H1 (cell line): ENCODE results near the gene TSPEAR. TPM values are rescaled to one million over a fixed set of nuclear protein-coding genes. Genes with fewer than 3 reads are reported as not detected.

ENCODE experiments used
- CTCF ChIA-PET: fragments of 300-600 bp; sonication (Branson Sonifier 250); formaldehyde crosslinking; loops from one replicate; lab custom pipeline; 2021; ENCODE audit not compliant: partially characterized antibody; lab: Charles Lee
- POLR2A ChIA-PET: fragments of 300-600 bp; sonication (Branson Sonifier 250); formaldehyde crosslinking; loops from one replicate; lab custom pipeline; 2021; ENCODE audit warnings: inconsistent platforms; ENCODE audit not compliant: partially characterized antibody; lab: Charles Lee
- DNase-seq, 2 experiments: peaks; one replicate each; pipeline versions ENCODE4 v3.0.0 to v3.0.0-alpha.2; 2010 to 2022; ENCODE audit warnings: low spot score in 2 of 2, low read depth in 1 of 2, mixed read lengths in 1 of 2
- FAIRE-seq: peaks from 2 replicates; lab custom pipeline; 2011; peaks lifted over from hg19 to GRCh38; lab: Jason Lieb, UNC
- H2AFZ ChIP-seq: 2 replicates; pipeline ENCODE4 v1.8.1; 2012; ENCODE audit warnings: low read length, inconsistent platforms
- H2AK5ac ChIP-seq: 2 replicates; pipeline ENCODE4 v1.6.1; 2013; ENCODE audit warnings: low read depth, low read length
- H2BK120ac ChIP-seq: replicated peaks from 2 replicates; pipeline ENCODE3; 2013; ENCODE audit warnings: low read depth, low read length, inconsistent platforms
- H2BK12ac ChIP-seq: 2 replicates; pipeline ENCODE4 v1.6.1; 2013; ENCODE audit warnings: low read depth, low read length
- H2BK15ac ChIP-seq: 2 replicates; pipeline ENCODE4 v1.6.1; 2013; ENCODE audit warnings: low read length
- H2BK20ac ChIP-seq: 2 replicates; pipeline ENCODE4 v1.6.1; 2013; ENCODE audit warnings: low read length
- H2BK5ac ChIP-seq: 2 replicates; pipeline ENCODE4 v1.6.1; 2013; ENCODE audit warnings: low read depth, low read length
- H3K14ac ChIP-seq: 2 replicates; pipeline ENCODE4 v1.6.1; 2013; ENCODE audit warnings: inconsistent platforms; ENCODE audit not compliant: insufficient read length
- H3K18ac ChIP-seq: 2 replicates; pipeline ENCODE4 v1.6.1; 2013; ENCODE audit warnings: low read length; ENCODE audit errors: extremely low read depth
- H3K23ac ChIP-seq: 2 replicates; pipeline ENCODE4 v1.6.1; 2013; ENCODE audit warnings: inconsistent platforms; ENCODE audit not compliant: insufficient read length
- H3K23me2 ChIP-seq: 2 replicates; pipeline ENCODE4 v1.6.1; 2013; ENCODE audit warnings: low read depth, low read length
- H3K27ac ChIP-seq: 2 replicates; pipeline ENCODE4 v1.6.1; 2011; ENCODE audit warnings: low read depth, low read length, inconsistent platforms
- H3K27me3 ChIP-seq, 4 experiments: replicated peaks in 1 of 4; 1 replicate in 1 of 4; 2 replicates in 3 of 4; pipeline versions ENCODE4 v1.6.1 to v1.8.1; 2011 to 2013; ENCODE audit warnings: low read length in 3 of 4, mild to moderate bottlenecking in 3 of 4, inconsistent platforms in 2 of 4, mixed read lengths in 2 of 4, moderate library complexity in 1 of 4; ENCODE audit not compliant: control insufficient read depth in 3 of 4, insufficient read depth in 3 of 4; ENCODE audit errors: extremely low read depth in 1 of 4
- H3K36me3 ChIP-seq, 4 experiments: 2 replicates each; pipeline versions ENCODE4 v1.6.1 to v1.8.1; 2011 to 2013; ENCODE audit warnings: mild to moderate bottlenecking in 4 of 4, low read length in 3 of 4, moderate library complexity in 2 of 4, control low read depth in 1 of 4, inconsistent platforms in 1 of 4; ENCODE audit not compliant: insufficient read depth in 4 of 4, control insufficient read depth in 2 of 4
- H3K4ac ChIP-seq: replicated peaks from 2 replicates; pipeline ENCODE3; 2013; ENCODE audit warnings: low read length, low read depth, mixed read lengths, inconsistent platforms; ENCODE audit not compliant: insufficient read length
- H3K4me1 ChIP-seq, 4 experiments: replicated peaks in 1 of 4; 1 replicate in 1 of 4; 2 replicates in 3 of 4; pipeline versions ENCODE4 v1.6.1 to v1.8.1; 2011 to 2013; ENCODE audit warnings: low read length in 3 of 4, inconsistent platforms in 2 of 4, mixed read lengths in 1 of 4; ENCODE audit not compliant: insufficient read depth in 4 of 4, control insufficient read depth in 3 of 4
- H3K4me2 ChIP-seq, 2 experiments: 2 replicates each; pipeline versions ENCODE4 v1.6.1 to v1.8.1; 2011 to 2013; ENCODE audit warnings: low read depth in 2 of 2, low read length in 2 of 2, control low read depth in 1 of 2, inconsistent platforms in 1 of 2, mild to moderate bottlenecking in 1 of 2; ENCODE audit not compliant: insufficient read depth in 1 of 2
- H3K4me3 ChIP-seq, 4 experiments: fragments of 200-600, 300-600 bp in 1 of 4; sonication (generic), shearing (Covaris generic), sonication (Bioruptor Twin) in 1 of 4; 2 replicates each; pipeline versions ENCODE4 v1.5.1 to v1.8.1; 2011 to 2016; ENCODE audit warnings: low read length in 4 of 4, low read depth in 3 of 4, control low read depth in 2 of 4, inconsistent platforms in 2 of 4, mild to moderate bottlenecking in 2 of 4, mixed read lengths in 1 of 4, moderate library complexity in 1 of 4; ENCODE audit not compliant: insufficient read depth in 2 of 4; ENCODE audit errors: extremely low read depth in 1 of 4
- H3K56ac ChIP-seq: replicated peaks from 2 replicates; pipeline ENCODE3; 2013; ENCODE audit warnings: low read depth, mild to moderate bottlenecking, mixed read lengths, low read length, inconsistent platforms; ENCODE audit not compliant: insufficient read length
- H3K79me1 ChIP-seq: 2 replicates; pipeline ENCODE4 v1.6.1; 2013; ENCODE audit warnings: low read depth, low read length, control low read depth
- H3K79me2 ChIP-seq, 2 experiments: 2 replicates each; pipeline versions ENCODE4 v1.6.1 to v1.8.1; 2012 to 2013; ENCODE audit warnings: low read length in 2 of 2, mild to moderate bottlenecking in 2 of 2, inconsistent platforms in 1 of 2; ENCODE audit not compliant: insufficient read depth in 2 of 2, control insufficient read depth in 1 of 2
- H3K9ac ChIP-seq, 4 experiments: replicated peaks in 1 of 4; 1 replicate in 1 of 4; 2 replicates in 3 of 4; pipeline versions ENCODE4 v1.6.1 to v1.8.1; 2011 to 2013; ENCODE audit warnings: low read depth in 3 of 4, low read length in 3 of 4, control low read depth in 2 of 4, mild to moderate bottlenecking in 2 of 4, moderate library complexity in 2 of 4, inconsistent platforms in 1 of 4; ENCODE audit errors: extremely low read depth in 1 of 4
- H3K9me3 ChIP-seq, 2 experiments: 2 replicates each; pipeline versions ENCODE4 v1.6.1 to v1.8.1; 2012 to 2013; ENCODE audit warnings: mild to moderate bottlenecking in 2 of 2, moderate library complexity in 2 of 2, control low read depth in 1 of 2, inconsistent platforms in 1 of 2, low read depth in 1 of 2, low read length in 1 of 2, mixed read lengths in 1 of 2; ENCODE audit not compliant: insufficient read depth in 2 of 2
- H4K20me1 ChIP-seq, 2 experiments: replicated peaks in 1 of 2; 2 replicates each; pipeline versions ENCODE3 to v1.8.1; 2011 to 2013; ENCODE audit warnings: inconsistent platforms in 2 of 2, low read length in 2 of 2, mild to moderate bottlenecking in 1 of 2; ENCODE audit not compliant: insufficient read depth in 2 of 2, control insufficient read depth in 1 of 2
- H4K5ac ChIP-seq: 2 replicates; pipeline ENCODE4 v1.6.1; 2013; ENCODE audit warnings: low read length, low read depth, mixed read lengths, inconsistent platforms; ENCODE audit not compliant: insufficient read length
- H4K8ac ChIP-seq: 2 replicates; pipeline ENCODE4 v1.8.0; 2013; ENCODE audit warnings: mild to moderate bottlenecking, moderate library complexity, low read length, inconsistent platforms; ENCODE audit not compliant: insufficient read depth; ENCODE audit errors: extremely low read depth
- H4K91ac ChIP-seq: replicated peaks from 2 replicates; pipeline ENCODE3; 2013; ENCODE audit warnings: low read length, mixed read lengths, inconsistent platforms; ENCODE audit not compliant: insufficient read length
- CEBPB ChIP-seq: IDR thresholded peaks from 2 replicates; pipeline ENCODE4 v1.6.1; 2012; ENCODE audit warnings: low read depth, low read length
- POLR2AphosphoS5 ChIP-seq: IDR thresholded peaks from 2 replicates; pipeline ENCODE4 v1.6.1; 2011; ENCODE audit warnings: low read depth, low read length
- ZNF274 ChIP-seq: IDR thresholded peaks from 2 replicates; pipeline ENCODE4 v1.7.0; 2012; ENCODE audit warnings: low read length, borderline replicate concordance; ENCODE audit errors: extremely low read depth
- WGBS, 2 experiments: shearing (Covaris generic) in 1 of 2; methylation state at CpG; one replicate each; pipeline versions ENCODE4 v1.1.6 to v1.1.7; 2013 to 2015; ENCODE audit warnings: low lambda C conversion rate in 2 of 2, mixed read lengths in 2 of 2, inconsistent platforms in 1 of 2, low coverage in 1 of 2, missing lambda C conversion rate in 1 of 2; ENCODE audit not compliant: insufficient replicate concordance in 2 of 2, insufficient coverage in 1 of 2, insufficient read length in 1 of 2; ENCODE audit errors: extremely low coverage in 1 of 2, missing lambda C conversion rate in 1 of 2; 5-methylcytosine and 5-hydroxymethylcytosine counted together
- polyA plus RNA-seq, 7 experiments: library from polyadenylated mRNA; depleted of rRNA in 3 of 7; stranded (reverse) in 5 of 7; unstranded in 2 of 7; fragments of >200 nt in 5 of 7; fragments of 200-250 nt in 2 of 7; gene quantifications; 1 replicate in 5 of 7; 2 replicates in 1 of 7; 4 replicates in 1 of 7; pipeline versions ENCODE4 v1.2.1 to v1.2.3, GENCODE V29; 2011 to 2013; ENCODE audit warnings: missing spikeins in 2 of 7, mixed read lengths in 2 of 7
- total RNA-seq: library from RNA; stranded (reverse); fragmentation: NEBNext Ultra II Directional; extraction: Animal tissue kit (Norgen Biotek cat#: 25700); gene quantifications from 2 replicates; pipeline ENCODE4 v1.2.1, GENCODE V29; 2021
- TF ChIP-seq, protein P1 (sequence below): IDR thresholded peaks from 2 replicates; pipeline ENCODE4 v1.6.1; 2012; ENCODE audit warnings: inconsistent platforms

The TSPEAR gene
- total and polyA plus RNA-seq, 2 of the 8 experiments (the other 6 are each of a cell fraction or from before 2014, with no cell fraction given): 0.58 to 0.89 TPM

- H4K8ac ChIP-seq: no peak overlapping the region; the same call in 1 of the 2 replicates
- no peak overlapping the region for H3K4me3 ChIP-seq
- H2BK5ac ChIP-seq: no peak overlapping the region
- H3K4me2 ChIP-seq: no peak overlapping the region
- H2BK20ac ChIP-seq: no peak overlapping the region
- no peak overlapping the region for H2BK120ac ChIP-seq
- CTCF ChIA-PET: interaction anchor here (0.7 to 2.3 kb wide), 9 partner anchors 10 to 273 kb away, joined by 3 to 17 read pairs (median 3); no protein-coding TSS in a partner anchor
- H3K79me2 ChIP-seq: no peaks in the 10 kb centered on the region
- H3K27me3 ChIP-seq: peaks cover 0 to 3% (median 0%) of the 10 kb centered on the region in 4 experiments; a peak in 1 of 7 replicates
- TF ChIP-seq, protein P1, sequence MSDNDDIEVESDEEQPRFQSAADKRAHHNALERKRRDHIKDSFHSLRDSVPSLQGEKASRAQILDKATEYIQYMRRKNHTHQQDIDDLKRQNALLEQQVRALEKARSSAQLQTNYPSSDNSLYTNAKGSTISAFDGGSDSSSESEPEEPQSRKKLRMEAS: 0 out of 2 replicates have a peak, but pooled peaks have one; percentile 6
- TF ChIP-seq CEBPB (no peak), ZNF274 (no peak), POLR2AphosphoS5 (0 out of 2 replicates have a peak, but pooled peaks have one; percentile 7)
- TF ChIP-seq, all 59 proteins: peak for 2
- H3K23ac ChIP-seq: no peak overlapping the region
- FAIRE-seq (no peak), DNase-seq (no peak)
- no peaks in the 10 kb centered on the region for H3K36me3 ChIP-seq
- POLR2A ChIA-PET: interaction anchor here (1.1 to 1.6 kb wide), 6 partner anchors 10 to 192 kb away, joined by 3 to 7 read pairs (median 4); no protein-coding TSS in a partner anchor
- no peak overlapping the region for H2BK12ac ChIP-seq
- no peak overlapping the region for H3K27ac ChIP-seq
- no peak overlapping the region for H2AFZ ChIP-seq
- peaks cover 14% of the 10 kb centered on the region for H3K23me2 ChIP-seq
- H2AK5ac ChIP-seq: no peak overlapping the region
- 86% methylated on average over 28 of the region's 31 CpGs; no CpG with 5 or more reads in 1 of the 2 experiments for WGBS, 2 experiments
- H3K79me1 ChIP-seq: peaks cover 3% of the 10 kb centered on the region; the same call in 1 of the 2 replicates
- H3K9ac ChIP-seq: no peak overlapping the region
- H3K9me3 ChIP-seq: peaks cover 0 to 15% of the 10 kb centered on the region in 2 experiments; a peak in 3 of 4 replicates
- H3K4ac ChIP-seq: no peak overlapping the region
- H4K20me1 ChIP-seq: no peaks in the 10 kb centered on the region
- no peak overlapping the region for H3K56ac ChIP-seq
- no peak overlapping the region for H4K91ac ChIP-seq
- no peak overlapping the region for H3K18ac ChIP-seq
- H4K5ac ChIP-seq: no peak overlapping the region
- H3K4me1 ChIP-seq: peaks cover 0 to 3% (median 0%) of the 10 kb centered on the region in 4 experiments; a peak in 1 of 7 replicates
- no peak overlapping the region for H2BK15ac ChIP-seq
- no peak overlapping the region for H3K14ac ChIP-seq
These were observed 190.8 kb downstream of the TSPEAR start for GRCh38 chr21:44520326-44521300.
